ENCODE results near the gene STAT1. TPM values are rescaled to one million over a fixed set of nuclear protein-coding genes. Genes with fewer than 3 reads are reported as not detected.

STAT1 gene
- total and polyA plus RNA-seq, 2 donors (not counting 1 experiment from before 2014, with no cell fraction given) = 128 to 171 TPM

DNA sequence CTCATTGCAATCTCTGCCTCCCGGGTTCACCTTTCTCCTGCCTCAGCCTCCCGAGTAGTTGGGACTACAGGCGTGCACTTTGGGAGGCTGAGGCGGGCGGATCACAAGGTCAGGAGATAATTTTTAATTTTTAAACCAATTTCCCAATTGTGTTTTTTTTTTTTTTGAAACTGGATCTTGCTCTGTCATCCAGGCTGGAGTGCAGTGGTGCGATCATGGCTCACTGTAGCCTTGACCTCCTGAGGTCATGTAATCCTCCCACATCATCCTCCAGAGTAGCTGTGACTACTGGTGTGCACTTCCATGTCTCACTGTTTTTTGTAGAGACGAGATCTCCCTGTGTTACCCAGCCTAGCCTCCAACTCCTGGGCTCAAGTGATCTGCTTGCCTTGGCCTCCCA, 84.1 kb downstream of the STAT1 start:
- no peaks in the 10 kb centered on the region for H3K4me1 ChIP-seq (ENCODE audit: control insufficient read depth, extremely low read depth, insufficient read depth, low read length)
- peaks cover 4% of the 10 kb centered on the region for H3K79me2 ChIP-seq (ENCODE audit: control insufficient read depth, insufficient read depth, low read length)
- no peaks in the 10 kb centered on the region for H3K9me3 ChIP-seq (ENCODE audit: control insufficient read depth, insufficient read depth, low read depth, low read length)
- DNase-seq (ENCODE audit: low read depth in 2 of 2) = no peak
- H2AFZ ChIP-seq (ENCODE audit: low read length) = no peak overlapping the region
- H4K20me1 ChIP-seq (ENCODE audit: control insufficient read depth, extremely low read depth, insufficient read depth, low read length) = no peaks in the 10 kb centered on the region
- no peak overlapping the region for H3K4me3 ChIP-seq (replicated peaks in 1 of 4; ENCODE audit: control extremely low read depth in 1 of 4, insufficient read depth in 1 of 4, low read depth in 3 of 4, low read length in 4 of 4)
- H3K9ac ChIP-seq (ENCODE audit: insufficient read depth, low read length) = no peak overlapping the region
- TF ChIP-seq EZH2 (IDR thresholded peaks at IDR 0.05; ENCODE audit: low read length, missing control alignments) = no peak
- TF ChIP-seq, protein P1, sequence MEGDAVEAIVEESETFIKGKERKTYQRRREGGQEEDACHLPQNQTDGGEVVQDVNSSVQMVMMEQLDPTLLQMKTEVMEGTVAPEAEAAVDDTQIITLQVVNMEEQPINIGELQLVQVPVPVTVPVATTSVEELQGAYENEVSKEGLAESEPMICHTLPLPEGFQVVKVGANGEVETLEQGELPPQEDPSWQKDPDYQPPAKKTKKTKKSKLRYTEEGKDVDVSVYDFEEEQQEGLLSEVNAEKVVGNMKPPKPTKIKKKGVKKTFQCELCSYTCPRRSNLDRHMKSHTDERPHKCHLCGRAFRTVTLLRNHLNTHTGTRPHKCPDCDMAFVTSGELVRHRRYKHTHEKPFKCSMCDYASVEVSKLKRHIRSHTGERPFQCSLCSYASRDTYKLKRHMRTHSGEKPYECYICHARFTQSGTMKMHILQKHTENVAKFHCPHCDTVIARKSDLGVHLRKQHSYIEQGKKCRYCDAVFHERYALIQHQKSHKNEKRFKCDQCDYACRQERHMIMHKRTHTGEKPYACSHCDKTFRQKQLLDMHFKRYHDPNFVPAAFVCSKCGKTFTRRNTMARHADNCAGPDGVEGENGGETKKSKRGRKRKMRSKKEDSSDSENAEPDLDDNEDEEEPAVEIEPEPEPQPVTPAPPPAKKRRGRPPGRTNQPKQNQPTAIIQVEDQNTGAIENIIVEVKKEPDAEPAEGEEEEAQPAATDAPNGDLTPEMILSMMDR (conservative IDR thresholded peaks at IDR 0.05 in 1 of 2, IDR thresholded peaks at IDR 0.05 in 1 of 2; ENCODE audit: low read depth in 1 of 2, low read length in 2 of 2) = no peak
- H3K4me2 ChIP-seq (ENCODE audit: extremely low read depth, insufficient read depth, low read length) = no peak overlapping the region
- no peak overlapping the region for H3K27ac ChIP-seq (ENCODE audit: insufficient read depth, low read length)
- H3K36me3 ChIP-seq (ENCODE audit: control insufficient read depth, insufficient read depth, low read length) = peaks cover 7% of the 10 kb centered on the region
- no peaks in the 10 kb centered on the region for H3K27me3 ChIP-seq (ENCODE audit: control insufficient read depth, insufficient read depth, low read length)

DNA sequence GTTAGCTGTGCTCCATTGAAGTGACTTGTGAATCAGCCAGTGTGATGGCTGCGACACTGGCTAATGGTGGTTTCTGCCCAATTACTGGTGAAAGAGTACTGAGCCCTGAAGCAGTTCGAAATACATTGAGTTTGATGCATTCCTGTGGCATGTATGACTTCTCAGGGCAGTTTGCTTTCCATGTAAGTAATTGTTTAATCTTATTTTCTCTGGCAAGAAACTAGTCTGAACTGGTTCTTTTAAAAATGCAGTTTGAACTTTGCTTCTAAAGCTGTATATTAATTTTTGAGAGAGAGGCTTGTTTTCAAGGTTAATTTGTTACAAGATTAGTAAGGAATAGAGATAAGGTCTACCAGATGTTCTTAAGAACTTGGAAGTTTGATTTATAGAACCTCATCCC, 86.7 kb downstream of the STAT1 start:
- Histone ChIP-seq H3K36me3 (ENCODE audit: control insufficient read depth, insufficient read depth, low read length) (peaks cover 9% of the 10 kb centered on the region), H3K4me2 (ENCODE audit: extremely low read depth, insufficient read depth, low read length) (no peak overlapping the region), H3K79me2 (ENCODE audit: control insufficient read depth, insufficient read depth, low read length) (peaks cover 4% of the 10 kb centered on the region)

DNA sequence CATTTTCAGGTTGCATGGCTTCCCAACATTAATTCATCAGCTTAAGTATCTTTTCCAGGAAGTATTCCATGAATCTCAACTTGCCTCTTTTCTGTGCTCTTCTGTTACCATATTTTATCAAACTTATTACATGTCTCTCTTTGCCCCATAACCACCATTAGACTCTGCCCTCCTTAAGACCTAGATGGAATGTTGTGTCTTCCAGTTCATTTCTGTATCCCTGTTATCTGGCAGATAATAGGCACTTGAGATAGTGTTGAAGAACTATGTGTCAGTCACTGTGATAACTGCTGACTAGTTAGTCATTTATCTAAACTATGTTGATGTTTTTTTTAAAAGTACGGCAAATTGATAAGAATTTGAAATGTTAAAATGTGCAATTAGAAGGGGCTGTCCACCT, 91.6 kb downstream of the STAT1 start:
- Histone ChIP-seq H2AFZ (ENCODE audit: low read length) (no peak overlapping the region), H4K20me1 (ENCODE audit: control insufficient read depth, extremely low read depth, insufficient read depth, low read length) (no peaks in the 10 kb centered on the region), H3K36me3 (ENCODE audit: control insufficient read depth, insufficient read depth, low read length) (peaks cover 4% of the 10 kb centered on the region), H3K27ac (ENCODE audit: insufficient read depth, low read length) (no peak overlapping the region), H3K4me1 (ENCODE audit: control insufficient read depth, extremely low read depth, insufficient read depth, low read length) (peaks cover 4% of the 10 kb centered on the region), H3K4me3 (replicated peaks in 1 of 4; ENCODE audit: control extremely low read depth in 1 of 4, insufficient read depth in 1 of 4, low read depth in 3 of 4, low read length in 4 of 4) (no peak overlapping the region), H3K9ac (ENCODE audit: insufficient read depth, low read length) (no peak overlapping the region), H3K4me2 (ENCODE audit: extremely low read depth, insufficient read depth, low read length) (no peak overlapping the region), H3K79me2 (ENCODE audit: control insufficient read depth, insufficient read depth, low read length) (peaks cover 4% of the 10 kb centered on the region), H3K9me3 (ENCODE audit: control insufficient read depth, insufficient read depth, low read depth, low read length) (no peaks in the 10 kb centered on the region), H3K27me3 (ENCODE audit: control insufficient read depth, insufficient read depth, low read length) (no peaks in the 10 kb centered on the region)
- peak in 1 of 2 donors; percentile 43 for DNase-seq (ENCODE audit: low read depth in 2 of 2)
- TF ChIP-seq, protein P1 (conservative IDR thresholded peaks at IDR 0.05 in 1 of 2, IDR thresholded peaks at IDR 0.05 in 1 of 2; ENCODE audit: low read depth in 1 of 2, low read length in 2 of 2) = no peak
- no peak for TF ChIP-seq EZH2 (IDR thresholded peaks at IDR 0.05; ENCODE audit: low read length, missing control alignments)

More for the DNA sequence above, 86.7 kb downstream of the STAT1 start:
- Histone ChIP-seq H3K9me3 (ENCODE audit: control insufficient read depth, insufficient read depth, low read depth, low read length) (no peaks in the 10 kb centered on the region), H3K27me3 (ENCODE audit: control insufficient read depth, insufficient read depth, low read length) (no peaks in the 10 kb centered on the region), H4K20me1 (ENCODE audit: control insufficient read depth, extremely low read depth, insufficient read depth, low read length) (no peaks in the 10 kb centered on the region), H3K27ac (ENCODE audit: insufficient read depth, low read length) (no peak overlapping the region), H2AFZ (ENCODE audit: low read length) (no peak overlapping the region), H3K9ac (ENCODE audit: insufficient read depth, low read length) (no peak overlapping the region), H3K4me1 (ENCODE audit: control insufficient read depth, extremely low read depth, insufficient read depth, low read length) (peaks cover 4% of the 10 kb centered on the region), H3K4me3 (replicated peaks in 1 of 4; ENCODE audit: control extremely low read depth in 1 of 4, insufficient read depth in 1 of 4, low read depth in 3 of 4, low read length in 4 of 4) (no peak overlapping the region)
- no peak for TF ChIP-seq EZH2 (IDR thresholded peaks at IDR 0.05; ENCODE audit: low read length, missing control alignments)
- TF ChIP-seq, protein P1 (conservative IDR thresholded peaks at IDR 0.05 in 1 of 2, IDR thresholded peaks at IDR 0.05 in 1 of 2; ENCODE audit: low read depth in 1 of 2, low read length in 2 of 2) = no peak
- DNase-seq (ENCODE audit: low read depth in 2 of 2) = peak in 1 of 2 donors; percentile 87
